NT2/D1 (cell line): ENCODE data around the gene EFCAB9.

Experiments
- SUZ12 ChIP-seq: IDR thresholded peaks from 2 replicates; pipeline ENCODE4 v1.6.1; 2011; ENCODE audit not compliant: insufficient read length, insufficient read depth; ENCODE audit errors: extremely low read depth
- YY1 ChIP-seq: IDR thresholded peaks from 2 replicates; pipeline ENCODE4 v1.6.1; 2011; ENCODE audit not compliant: insufficient read length, insufficient read depth
- ZNF274 ChIP-seq: IDR thresholded peaks from 2 replicates; pipeline ENCODE4 v1.6.1; 2011; ENCODE audit warnings: mild to moderate bottlenecking, low read depth, low read length

DNA sequence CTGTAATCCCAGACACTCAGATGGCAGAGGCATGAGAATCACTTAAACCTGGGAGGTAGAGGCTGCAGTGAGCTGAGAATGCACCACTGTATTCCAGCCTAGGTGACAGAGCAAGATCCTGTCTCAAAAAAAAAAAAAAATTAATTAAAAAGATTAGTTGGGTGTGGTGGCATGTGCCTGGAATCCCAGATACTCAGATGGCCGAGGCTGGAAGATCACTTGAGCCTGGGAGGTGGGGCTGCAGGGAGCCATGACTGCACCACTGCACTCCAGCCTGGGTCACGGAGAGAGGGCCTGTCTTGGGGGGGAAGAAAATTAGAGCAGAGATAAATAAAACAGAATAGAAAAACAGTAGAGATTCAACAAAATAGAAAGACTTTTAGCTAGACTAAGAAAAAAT is 54.7 kb downstream of the EFCAB9 start:
- no peak for TF ChIP-seq ZNF274
- no peak for TF ChIP-seq SUZ12
- no peak for TF ChIP-seq YY1
